ENCODE data around the gene ABHD17A. TPM values are rescaled to one million over a fixed set of nuclear protein-coding genes. Genes with fewer than 3 reads are reported as not detected.

The ABHD17A gene
- total RNA-seq, 1 experiment from 2014 or later = 68.2 TPM

GRCh38 chr19:1911995-1912394, 26.7 kb upstream of the ABHD17A start:
- CTCF ChIA-PET = no interaction called here

More at GRCh38 chr19:1911995-1912394, 26.7 kb upstream of the ABHD17A start:
- Histone ChIP-seq H3K4me1 (ENCODE audit: control insufficient read depth in 1 of 2, insufficient read depth in 2 of 2, low read length in 2 of 2) (peaks cover 0 to 7% of the 10 kb centered on the region in 2 experiments; a peak in 2 of 4 replicates), H3K9ac (ENCODE audit: low read length) (no peak overlapping the region), H3K4me3 (replicated peaks in 1 of 2; ENCODE audit: low read depth in 1 of 2, low read length in 2 of 2) (no peak overlapping the region), H3K9me3 (ENCODE audit: control insufficient read depth in 1 of 2, insufficient read depth in 1 of 2, low read depth in 1 of 2, low read length in 2 of 2) (no peaks in the 10 kb centered on the region), H3K79me2 (ENCODE audit: insufficient read depth, low read length) (peaks cover 83% of the 10 kb centered on the region), H4K20me1 (ENCODE audit: insufficient read depth) (no peaks in the 10 kb centered on the region), H3K36me3 (ENCODE audit: control insufficient read depth in 1 of 2, insufficient read depth in 2 of 2, low read length in 2 of 2) (peaks cover 8 to 11% of the 10 kb centered on the region in 2 experiments; a peak in 3 of 4 replicates), H3K4me2 (ENCODE audit: low read length) (no peak overlapping the region), H3K27me3 (ENCODE audit: insufficient read depth, low read length) (no peaks in the 10 kb centered on the region), H3K27ac (ENCODE audit: low read depth, low read length) (no peak overlapping the region), H2AFZ (ENCODE audit: low read depth, low read length, poor library complexity, severe bottlenecking) (no peak overlapping the region), H3K9me2 (ENCODE audit: insufficient read depth) (no peaks in the 10 kb centered on the region)
- ATAC-seq (no peak), DNase-seq (ENCODE audit: low read depth, low spot score) (no peak)
- intact Hi-C loops (cut with micrococcal nuclease) = no loop called here
- no peak for TF ChIP-seq SRF (IDR thresholded peaks at IDR 0.05; ENCODE audit: low read depth)
- TF ChIP-seq EZH2 (IDR thresholded peaks at IDR 0.05) = no peak
- TF ChIP-seq CEBPB (IDR thresholded peaks at IDR 0.05; ENCODE audit: low read depth) = no peak
- no peak for TF ChIP-seq TCF7L2 (IDR thresholded peaks at IDR 0.05; ENCODE audit: borderline replicate concordance, extremely low read depth, insufficient read depth, insufficient read length)
- no peak for TF ChIP-seq RAD21 (IDR thresholded peaks at IDR 0.05; ENCODE audit: low read depth)
- no peak for TF ChIP-seq JUND (IDR thresholded peaks at IDR 0.05)
- TF ChIP-seq CBX3 (IDR thresholded peaks at IDR 0.05; ENCODE audit: low read depth) = no peak
- no peak for TF ChIP-seq FOSL1 (IDR thresholded peaks at IDR 0.05; ENCODE audit: low read depth)
- no peak for TF ChIP-seq REST (IDR thresholded peaks at IDR 0.05; ENCODE audit: low read depth)
- no peak for TF ChIP-seq ATF3 (IDR thresholded peaks at IDR 0.05)
- TF ChIP-seq YY1 (IDR thresholded peaks at IDR 0.05; ENCODE audit: extremely low read depth, insufficient replicate concordance, low read depth, low read length) = no peak
- TF ChIP-seq EGR1 (IDR thresholded peaks at IDR 0.05; ENCODE audit: low read depth) = no peak
- no peak for TF ChIP-seq SP1 (IDR thresholded peaks at IDR 0.05; ENCODE audit: low read depth)
- no peak for TF ChIP-seq SIN3A (IDR thresholded peaks at IDR 0.05; ENCODE audit: low read depth)
- TF ChIP-seq ZNF274 (IDR thresholded peaks at IDR 0.05; ENCODE audit: low read depth, low read length) = no peak
- TF ChIP-seq POLR2AphosphoS5 (IDR thresholded peaks at IDR 0.05; ENCODE audit: low read depth, low read length) = no peak
- TF ChIP-seq POLR2A (IDR thresholded peaks at IDR 0.05; ENCODE audit: borderline replicate concordance, extremely low read depth, insufficient read depth, insufficient read length) = no peak
- ChIA-PET POLR2A (no interaction called here), RAD21 (ENCODE audit: low non-redundant PET in 1 of 2, low total read pairs in 2 of 2, uncharacterized antibody in 2 of 2, unreplicated experiment in 2 of 2) (no interaction called here)
- no TSS peak for BruUV-seq (replicated peaks)
